A673 (cell line): ENCODE measurements around the gene RAD51C.

Experiments
- CTCF ChIP-seq: fragments of 300-800, 200-600 bp; sonication (generic); conservative IDR thresholded peaks from 2 replicates; pipeline ENCODE4 v1.5.1; 2017; ENCODE audit warnings: low read depth, mild to moderate bottlenecking, antibody characterized with exemption, low read length, moderate library complexity, mixed read lengths
- EZH2 ChIP-seq: fragments of 200-600 bp; sonication (generic); IDR thresholded peaks from 2 replicates; pipeline ENCODE4 v1.6.1; 2017; ENCODE audit warnings: borderline replicate concordance, low read depth, mild to moderate bottlenecking, mixed read lengths, antibody characterized with exemption, low read length; ENCODE audit not compliant: poor library complexity, severe bottlenecking

DNA sequence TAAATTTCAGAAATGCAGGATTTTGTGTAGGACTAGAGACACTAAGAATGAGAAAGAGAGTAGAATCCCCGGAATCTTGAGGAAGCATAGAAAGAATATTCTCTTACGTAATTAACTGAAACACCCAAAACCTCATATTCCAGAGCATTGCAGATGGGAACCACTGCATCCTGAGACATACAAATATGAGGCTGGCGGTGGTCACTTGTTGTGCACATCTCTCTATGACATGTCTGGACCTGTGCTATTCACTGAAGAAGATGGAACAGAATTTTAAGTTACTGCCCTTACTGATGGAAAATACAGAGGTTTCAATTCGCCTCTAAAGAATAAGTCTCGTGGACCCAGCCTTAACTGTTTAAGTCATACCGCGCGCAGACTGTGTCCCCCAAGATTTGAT lies 806 bp downstream of the RAD51C start:
- TF ChIP-seq CTCF: no peak
- TF ChIP-seq EZH2: no peak
